Measurements from ENCODE around the gene UGT1A1.

Gene UGT1A1

DNA sequence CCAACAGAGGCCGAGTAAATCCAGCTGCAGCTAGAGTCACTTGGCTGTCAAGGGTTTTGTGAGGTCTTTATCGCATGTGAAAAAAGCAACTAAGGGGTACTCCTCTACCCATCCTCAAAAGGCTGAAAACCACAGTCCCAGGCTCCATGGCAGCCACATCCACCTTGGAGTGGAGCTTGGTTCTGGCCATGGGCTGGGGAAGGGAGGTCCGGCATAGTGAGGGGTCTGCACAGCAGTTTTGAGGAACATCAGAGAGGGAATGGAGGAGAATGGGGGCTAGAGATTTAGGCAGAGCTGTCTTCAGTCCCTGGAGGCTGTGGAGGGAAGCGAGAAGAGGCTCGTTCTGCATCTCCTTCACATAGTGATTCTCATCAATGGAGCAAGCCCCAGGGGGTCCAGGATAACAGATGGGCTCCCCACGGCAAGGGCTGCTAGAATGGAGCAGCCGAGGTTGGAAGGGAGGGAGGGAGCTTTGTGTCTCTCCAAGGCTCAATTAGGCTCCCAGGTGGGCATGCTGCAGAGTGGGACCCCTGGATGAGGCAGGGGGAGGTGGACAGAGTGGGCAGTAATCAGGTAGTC, 39.1 kb downstream of the UGT1A1 start:
- no peak for DNase-seq

DNA sequence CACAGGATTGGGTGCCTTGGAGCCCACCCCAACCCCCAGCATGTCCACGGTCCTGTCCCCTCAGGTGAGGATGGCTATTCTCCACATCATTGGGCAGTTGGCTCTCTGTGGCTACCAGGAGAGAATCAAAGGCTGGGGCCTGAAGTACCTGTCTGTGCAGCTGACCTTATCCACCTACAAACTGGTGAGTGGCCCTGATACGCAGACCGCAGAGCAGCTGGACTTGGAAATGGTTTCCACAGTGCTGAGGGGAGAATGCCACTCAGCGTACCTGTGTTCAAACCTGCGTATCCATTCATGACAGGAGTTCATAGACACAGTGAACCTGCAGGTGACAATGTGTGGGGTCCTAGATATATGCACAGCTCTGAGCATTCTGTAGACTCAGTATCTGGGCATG, 39.6 kb downstream of the UGT1A1 start:
- DNase-seq, result no peak

DNA sequence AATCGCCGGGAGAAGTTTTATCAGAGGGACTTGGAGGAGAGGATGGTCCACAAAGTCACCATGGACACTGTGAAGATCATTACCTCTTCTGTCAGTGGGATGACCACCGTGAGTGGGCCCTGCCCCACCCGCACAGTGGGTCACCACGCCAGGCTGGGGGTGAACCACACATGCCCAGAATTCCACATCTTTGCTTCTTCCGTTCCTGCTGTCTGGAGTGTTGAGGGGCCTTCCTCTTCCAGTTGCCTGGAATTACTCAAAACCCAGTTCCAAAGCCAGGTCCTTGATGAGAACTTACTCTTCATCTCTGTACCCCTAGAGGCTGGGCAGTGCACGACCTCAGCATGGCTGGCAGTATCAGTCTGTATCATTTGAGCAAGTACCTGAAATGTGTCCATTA, 40.1 kb downstream of the UGT1A1 start:
- no peak for DNase-seq

GRCh38 chr2:233801357-233802131, 41.5 kb downstream of the UGT1A1 start:
- DNase-seq, result no peak

GRCh38 chr2:233802132-233802815, 42.2 kb downstream of the UGT1A1 start:
- no peak for DNase-seq

DNA sequence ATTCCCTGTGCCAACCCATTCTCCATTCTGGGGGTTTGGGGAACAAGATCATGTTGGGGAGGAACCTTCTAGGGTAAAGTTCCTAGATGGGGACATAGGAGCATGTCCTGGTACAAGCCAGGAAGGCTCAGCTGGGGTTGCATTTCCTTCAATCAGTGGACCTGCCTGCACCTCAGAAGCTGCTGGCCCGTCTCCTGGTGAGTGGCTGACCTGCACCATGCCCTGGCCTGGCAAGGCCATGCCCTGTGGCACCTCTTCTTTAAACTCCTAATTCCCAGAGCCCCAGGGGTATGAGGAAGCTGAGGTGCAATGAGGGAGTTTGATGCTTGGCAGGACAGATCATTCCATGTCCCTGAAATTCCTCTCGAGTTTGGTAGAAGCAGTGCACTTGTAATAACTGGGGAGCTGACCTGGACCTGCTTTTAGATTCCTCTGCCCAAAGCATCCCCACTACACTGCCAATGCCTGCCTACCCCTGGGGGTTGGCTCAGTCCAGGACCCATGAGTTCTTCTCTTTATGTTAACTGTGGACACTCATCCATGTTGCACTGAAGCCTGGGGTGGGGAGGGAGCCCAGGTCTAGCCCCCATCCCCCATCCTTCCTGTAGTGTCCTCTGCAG, 43.3 kb downstream of the UGT1A1 start:
- DNase-seq, result no peak

- DNase-seq, result no peak
Measured at GRCh38 chr2:233803994-233804393, 43.9 kb downstream of the UGT1A1 start.

GRCh38 chr2:233807215-233807865, 47.3 kb downstream of the UGT1A1 start:
- DNase-seq, result no peak

DNA sequence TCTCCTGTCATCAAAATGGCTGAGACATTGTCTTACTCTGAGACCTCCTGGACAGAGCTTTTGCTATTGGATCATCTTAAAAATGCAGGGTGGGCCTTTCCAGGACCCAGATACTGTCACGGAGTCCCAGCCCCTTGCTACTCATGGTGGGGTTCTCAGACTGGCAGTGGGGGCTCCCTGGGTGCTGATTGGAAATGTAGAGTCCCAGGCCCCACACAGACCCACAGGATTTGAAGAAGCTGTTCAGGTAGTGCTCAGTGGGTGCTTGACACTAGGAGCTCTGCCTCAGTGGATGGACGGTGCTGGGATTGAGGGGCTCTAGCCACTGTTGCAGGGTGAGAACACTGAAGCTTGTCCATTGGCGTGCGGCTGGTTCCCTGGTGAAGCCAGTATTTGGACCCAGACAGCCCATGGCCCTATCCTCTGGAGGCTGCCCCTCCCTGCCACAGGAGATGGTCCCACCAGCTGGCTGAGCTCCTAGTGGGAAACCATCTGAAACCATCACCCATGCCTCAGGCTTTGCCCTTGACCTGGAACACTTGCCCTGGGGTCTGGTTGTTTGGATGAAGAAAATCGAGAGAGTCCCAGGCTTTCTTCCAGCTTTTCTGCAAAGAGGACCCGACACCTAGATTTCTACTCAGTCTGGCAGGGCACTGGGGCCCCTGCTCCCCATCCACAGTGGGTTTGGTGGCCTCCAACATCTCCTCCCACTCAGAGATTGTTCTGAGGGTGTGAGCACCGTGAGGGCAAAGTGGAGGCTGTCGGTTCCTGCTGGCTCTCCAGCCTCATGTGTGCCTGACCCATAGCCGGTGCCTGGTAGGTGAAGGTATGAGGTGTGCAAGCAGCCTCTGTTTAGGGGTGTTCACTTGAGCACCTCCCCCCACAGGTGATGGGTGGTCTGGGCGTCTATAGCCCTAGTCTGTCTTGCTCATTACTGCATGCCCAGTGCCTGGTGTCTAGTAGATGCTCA, 48.2 kb downstream of the UGT1A1 start:
- no peak for DNase-seq

DNA sequence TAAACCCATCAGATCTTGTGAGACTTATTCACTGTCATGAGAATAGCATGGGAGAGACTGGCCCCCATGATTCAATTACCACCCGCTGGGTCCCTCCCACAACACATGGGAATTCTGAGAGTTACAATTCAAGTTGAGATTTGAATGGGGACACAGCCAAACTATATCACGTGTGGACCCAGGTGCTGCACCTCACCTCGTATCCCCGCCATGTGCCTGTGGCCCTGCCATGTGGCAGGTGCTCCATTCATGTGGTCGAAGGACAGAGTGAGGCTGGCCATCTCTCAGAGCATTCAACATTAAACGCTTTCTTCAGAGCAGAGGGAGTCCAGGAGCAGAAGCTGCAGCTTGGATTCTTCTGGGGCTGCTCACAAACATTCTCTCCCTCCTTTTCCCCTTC, 50.3 kb downstream of the UGT1A1 start:
- DNase-seq, result no peak

DNA sequence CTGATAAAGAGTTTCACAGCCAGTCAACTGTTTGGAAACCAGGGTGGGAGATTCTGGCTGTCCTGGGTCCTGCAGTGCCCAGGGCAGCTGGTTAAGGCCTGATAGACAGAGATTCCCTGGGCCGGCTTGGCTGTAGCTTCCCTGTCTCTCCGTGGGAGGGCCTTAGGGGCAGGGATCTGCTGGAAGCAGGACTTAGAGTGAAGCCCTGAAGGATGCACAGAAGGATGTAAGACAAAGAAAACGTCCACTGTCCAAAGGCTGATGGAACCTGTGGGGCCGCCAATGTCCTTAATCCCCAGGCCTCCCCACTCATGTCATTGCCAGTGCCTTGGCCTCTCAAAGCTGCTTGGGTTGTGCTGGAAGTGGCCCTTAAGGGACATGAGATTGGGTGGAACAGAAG, 51.0 kb downstream of the UGT1A1 start:
- no peak for DNase-seq

- DNase-seq, result no peak
Measured at GRCh38 chr2:233811732-233812131, 51.7 kb downstream of the UGT1A1 start.

DNA sequence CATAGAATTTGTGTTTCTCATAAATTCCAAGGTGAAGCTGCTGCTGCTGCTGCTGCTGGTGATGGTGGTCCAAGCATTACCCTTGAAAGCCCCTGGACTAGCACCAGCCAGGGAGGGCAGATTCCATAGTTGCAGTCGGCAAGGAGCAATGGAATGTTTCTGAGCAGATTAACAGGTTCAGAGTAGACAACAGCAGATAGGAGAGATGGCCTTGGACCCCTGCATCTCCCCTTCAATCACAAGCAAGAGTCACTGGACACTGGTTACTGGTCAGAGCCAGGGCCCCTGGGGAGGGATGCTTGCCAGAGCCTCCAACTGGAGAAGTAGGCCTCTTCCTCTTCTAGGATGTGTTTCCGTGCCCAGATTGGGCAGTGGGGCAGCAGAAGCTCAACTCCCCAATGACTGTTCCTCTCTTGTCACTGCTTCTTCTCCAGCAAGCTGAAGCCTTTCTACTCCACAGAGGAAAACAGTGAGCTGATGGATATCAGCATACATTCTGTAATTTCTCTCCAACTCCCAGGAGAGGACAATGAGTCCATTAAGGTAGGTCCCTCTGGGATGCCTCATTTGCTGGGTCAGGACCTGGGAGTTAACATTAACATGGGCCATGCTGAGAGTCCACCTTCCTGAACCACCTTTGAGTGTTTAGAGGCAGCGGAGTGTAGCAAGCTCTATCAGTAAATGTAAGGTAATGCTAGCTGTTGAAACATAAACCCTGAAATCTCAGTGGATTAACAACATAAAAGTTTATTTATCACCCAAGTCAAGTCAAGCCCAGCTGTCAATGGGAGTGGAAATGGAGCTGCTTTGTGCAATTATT, 53.4 kb downstream of the UGT1A1 start:
- no peak for DNase-seq

DNA sequence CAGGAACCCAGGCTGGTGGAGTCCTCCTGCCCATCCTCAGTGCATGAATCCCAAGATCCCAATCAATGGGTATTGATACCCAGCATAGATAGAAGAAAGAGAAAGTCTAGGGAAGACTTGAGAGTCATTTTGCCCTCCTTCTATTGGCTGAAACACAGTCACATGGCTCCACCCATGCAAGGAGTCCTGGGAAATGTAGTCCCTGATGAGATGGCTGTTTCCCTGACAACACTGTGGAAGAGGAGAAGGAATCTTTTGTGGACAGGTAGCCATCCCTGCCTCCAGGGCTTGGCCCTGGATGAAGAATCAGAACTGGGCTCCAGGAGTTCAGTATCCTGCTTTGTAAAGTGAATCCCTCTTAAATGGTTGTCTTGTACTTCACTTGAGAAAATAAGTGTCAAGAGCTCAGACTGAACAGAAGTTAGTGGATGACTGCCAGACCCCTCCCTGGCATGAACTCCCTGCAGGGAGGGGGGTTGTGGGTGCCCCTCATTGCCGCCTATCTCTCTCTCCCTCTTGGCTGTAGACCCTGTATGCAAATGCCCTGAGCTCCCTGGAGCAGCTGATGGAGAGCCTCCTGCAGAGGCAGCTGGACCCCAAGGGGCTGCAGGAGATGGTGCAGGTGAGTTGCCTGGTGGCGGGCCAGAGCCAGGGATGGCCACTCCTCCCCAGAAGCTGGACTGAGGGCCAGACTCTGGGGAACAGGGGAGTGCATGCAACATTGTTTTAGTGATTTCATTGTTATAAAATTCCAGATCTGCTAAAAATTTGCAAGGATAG, 54.2 kb downstream of the UGT1A1 start:
- peak; percentile 1 for DNase-seq

- no peak for DNase-seq
Measured at GRCh38 chr2:233815861-233816260, 55.8 kb downstream of the UGT1A1 start.

- peak; percentile 2 for DNase-seq
Measured at GRCh38 chr2:233816334-233816733, 56.3 kb downstream of the UGT1A1 start.

DNA sequence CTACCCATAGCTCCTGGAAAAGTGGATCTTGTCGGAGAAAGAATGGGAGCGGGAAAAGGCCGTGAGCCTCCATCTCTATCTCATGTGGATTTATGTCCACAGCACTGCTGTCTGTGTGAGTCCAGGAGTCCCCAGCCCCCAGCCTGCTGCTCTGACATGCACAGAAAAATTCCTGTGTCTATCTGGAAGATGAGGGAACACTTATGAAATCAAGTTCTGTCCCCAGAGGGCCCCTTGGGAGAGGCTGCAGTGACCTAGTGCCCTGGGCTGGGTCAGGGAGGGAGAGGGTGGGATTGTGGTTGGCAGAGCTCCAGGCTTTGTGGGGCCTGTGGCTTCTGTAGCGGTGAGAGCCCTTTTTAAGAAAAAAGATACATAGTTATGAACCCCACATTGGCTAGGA, 56.7 kb downstream of the UGT1A1 start:
- DNase-seq, result peak; percentile 2

GRCh38 chr2:233817361-233817911, 57.4 kb downstream of the UGT1A1 start:
- no peak for DNase-seq

DNA sequence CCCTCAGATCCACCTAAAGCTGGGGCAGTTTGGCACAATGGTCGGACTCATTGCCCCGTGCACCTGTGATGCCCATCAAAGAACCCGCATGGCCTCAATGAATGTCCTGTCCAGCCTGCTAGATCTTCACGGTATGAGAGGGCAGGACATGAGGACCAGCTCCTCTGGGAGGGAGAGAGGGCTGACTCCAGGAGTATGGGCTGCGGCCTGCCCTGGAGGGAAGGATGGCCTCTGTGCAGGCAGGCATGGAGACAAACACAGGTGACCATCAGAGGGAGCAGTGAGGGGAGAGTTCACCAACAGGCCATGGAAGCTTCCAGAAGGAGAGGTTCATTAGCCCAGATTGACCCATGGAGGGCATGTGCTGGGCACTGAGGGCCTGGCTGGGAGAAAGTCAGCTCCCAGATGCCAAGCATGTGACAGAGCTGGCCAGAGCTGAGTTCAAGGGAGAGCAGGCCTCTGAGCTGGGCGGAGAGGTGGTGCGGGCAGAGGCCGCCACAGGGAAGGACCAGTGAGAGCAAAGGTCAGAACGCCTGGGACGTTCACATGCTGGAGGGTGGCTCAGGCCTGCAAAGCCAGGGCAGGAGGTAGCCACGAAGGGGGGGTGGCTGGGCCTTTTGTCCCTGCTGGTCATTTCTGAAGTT, 58.0 kb downstream of the UGT1A1 start:
- peak; percentile 1 for DNase-seq

Data from activated gamma-delta T cell treated with Interleukin-2 at 50 U/mL for 16 hours (primary cell).